Rectal smooth muscle tissue (tissue), 1 donor: ENCODE measurements around the gene MME.

ENCODE experiments used
- H3K27ac ChIP-seq: one replicate; pipeline ENCODE4 v1.7.0; 2013; ENCODE audit warnings: low read depth, low read length, inconsistent platforms
- H3K27me3 ChIP-seq: one replicate; pipeline ENCODE4 v1.7.0; 2013; ENCODE audit warnings: low read length; ENCODE audit not compliant: control insufficient read depth, insufficient read depth
- H3K36me3 ChIP-seq: one replicate; pipeline ENCODE4 v1.7.0; 2013; ENCODE audit warnings: low read length; ENCODE audit not compliant: control insufficient read depth, insufficient read depth
- H3K4me1 ChIP-seq: one replicate; pipeline ENCODE4 v1.7.0; 2013; ENCODE audit warnings: low read length; ENCODE audit not compliant: control insufficient read depth, insufficient read depth
- H3K4me3 ChIP-seq: one replicate; pipeline ENCODE4 v1.7.0; 2013; ENCODE audit warnings: low read length
- H3K9ac ChIP-seq: one replicate; pipeline ENCODE4 v1.7.0; 2013; ENCODE audit warnings: low read length

Gene MME

GRCh38 chr3:155189478-155189877 lies 109.4 kb downstream of the MME start:
- Histone ChIP-seq H3K9ac (no peak overlapping the region), H3K36me3 (no peaks in the 10 kb centered on the region), H3K4me1 (peaks cover 8% of the 10 kb centered on the region), H3K4me3 (no peak overlapping the region), H3K27me3 (no peaks in the 10 kb centered on the region), H3K27ac (no peak overlapping the region)

- Histone ChIP-seq H3K4me1 (peaks cover 8% of the 10 kb centered on the region), H3K9ac (no peak overlapping the region), H3K27ac (no peak overlapping the region), H3K4me3 (no peak overlapping the region), H3K27me3 (no peaks in the 10 kb centered on the region), H3K36me3 (no peaks in the 10 kb centered on the region)
These were observed 110.6 kb downstream of the MME start for GRCh38 chr3:155190691-155191090.

- H3K36me3 ChIP-seq = no peaks in the 10 kb centered on the region
- no peaks in the 10 kb centered on the region for H3K27me3 ChIP-seq
- H3K9ac ChIP-seq = no peak overlapping the region
- H3K27ac ChIP-seq = no peak overlapping the region
- H3K4me1 ChIP-seq = peaks cover 8% of the 10 kb centered on the region
- H3K4me3 ChIP-seq = no peak overlapping the region
These were observed 113.0 kb downstream of the MME start for GRCh38 chr3:155192957-155193746.

- Histone ChIP-seq H3K27ac (no peak overlapping the region), H3K4me1 (peaks cover 8% of the 10 kb centered on the region), H3K36me3 (no peaks in the 10 kb centered on the region), H3K4me3 (no peak overlapping the region), H3K9ac (no peak overlapping the region), H3K27me3 (no peaks in the 10 kb centered on the region)
These were observed 113.7 kb downstream of the MME start for GRCh38 chr3:155193868-155194267.

GRCh38 chr3:155194973-155195957 lies 115.1 kb downstream of the MME start:
- no peaks in the 10 kb centered on the region for H3K36me3 ChIP-seq
- no peaks in the 10 kb centered on the region for H3K27me3 ChIP-seq
- no peak overlapping the region for H3K9ac ChIP-seq
- H3K4me1 ChIP-seq = peaks cover 6% of the 10 kb centered on the region
- no peak overlapping the region for H3K27ac ChIP-seq
- H3K4me3 ChIP-seq = no peak overlapping the region

- Histone ChIP-seq H3K27ac (no peak overlapping the region), H3K4me3 (no peak overlapping the region), H3K9ac (no peak overlapping the region), H3K27me3 (no peaks in the 10 kb centered on the region), H3K4me1 (no peaks in the 10 kb centered on the region), H3K36me3 (no peaks in the 10 kb centered on the region)
These were observed 116.3 kb downstream of the MME start for GRCh38 chr3:155196131-155197021.

- no peak overlapping the region for H3K4me3 ChIP-seq
- H3K27ac ChIP-seq = no peak overlapping the region
- H3K9ac ChIP-seq = no peak overlapping the region
- no peaks in the 10 kb centered on the region for H3K36me3 ChIP-seq
- no peaks in the 10 kb centered on the region for H3K4me1 ChIP-seq
- no peaks in the 10 kb centered on the region for H3K27me3 ChIP-seq
These were observed 117.7 kb downstream of the MME start for GRCh38 chr3:155197786-155198185.

- no peaks in the 10 kb centered on the region for H3K27me3 ChIP-seq
- no peak overlapping the region for H3K27ac ChIP-seq
- H3K9ac ChIP-seq = no peak overlapping the region
- H3K4me1 ChIP-seq = no peaks in the 10 kb centered on the region
- H3K4me3 ChIP-seq = no peak overlapping the region
- H3K36me3 ChIP-seq = no peaks in the 10 kb centered on the region
These were observed 122.5 kb downstream of the MME start for GRCh38 chr3:155202626-155203025.

GRCh38 chr3:155204851-155205250 lies 124.7 kb downstream of the MME start:
- Histone ChIP-seq H3K27ac (no peak overlapping the region), H3K27me3 (no peaks in the 10 kb centered on the region), H3K4me1 (no peaks in the 10 kb centered on the region), H3K36me3 (no peaks in the 10 kb centered on the region), H3K9ac (no peak overlapping the region), H3K4me3 (no peak overlapping the region)

- Histone ChIP-seq H3K4me3 (no peak overlapping the region), H3K27ac (no peak overlapping the region), H3K27me3 (no peaks in the 10 kb centered on the region), H3K36me3 (no peaks in the 10 kb centered on the region), H3K9ac (no peak overlapping the region), H3K4me1 (no peaks in the 10 kb centered on the region)
These were observed 128.2 kb downstream of the MME start for GRCh38 chr3:155208183-155208800.

GRCh38 chr3:155210736-155211135 lies 130.6 kb downstream of the MME start:
- H3K27ac ChIP-seq = no peak overlapping the region
- no peaks in the 10 kb centered on the region for H3K36me3 ChIP-seq
- H3K4me1 ChIP-seq = no peaks in the 10 kb centered on the region
- no peaks in the 10 kb centered on the region for H3K27me3 ChIP-seq
- H3K9ac ChIP-seq = no peak overlapping the region
- no peak overlapping the region for H3K4me3 ChIP-seq
